NB4 (cell line): ENCODE measurements around the gene DHCR7.

ENCODE experiments used
- POLR2A ChIP-seq: IDR thresholded peaks from 2 replicates; pipeline ENCODE4 v1.6.1; 2011; ENCODE audit warnings: mild to moderate bottlenecking; ENCODE audit not compliant: insufficient read length; ENCODE audit errors: extremely low read depth
- TF ChIP-seq, protein P1 (sequence below): IDR thresholded peaks from one replicate; pipeline ENCODE4 v1.5.1; 2012; ENCODE audit warnings: low read depth, low read length

DNA sequence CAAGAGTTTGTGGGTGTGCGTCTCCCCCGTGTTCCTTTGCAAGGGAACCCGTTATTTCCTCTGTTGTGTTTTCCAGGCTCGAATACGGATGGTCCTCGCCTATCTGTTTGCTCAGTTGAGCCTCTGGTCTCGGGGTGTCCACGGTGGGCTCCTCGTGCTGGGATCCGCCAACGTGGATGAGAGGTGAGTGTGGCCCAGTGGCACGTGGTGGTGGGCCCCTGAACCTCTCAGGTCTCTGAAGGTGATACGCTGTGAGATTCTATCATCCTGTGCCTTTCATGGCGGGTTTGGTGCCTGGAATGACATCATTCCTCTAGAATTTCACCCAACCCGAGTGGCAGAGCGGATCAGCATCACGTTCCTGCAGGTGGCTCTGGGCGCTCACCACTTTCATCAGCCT, 37.3 kb upstream of the DHCR7 start:
- TF ChIP-seq POLR2A, result no peak
- TF ChIP-seq, protein P1, sequence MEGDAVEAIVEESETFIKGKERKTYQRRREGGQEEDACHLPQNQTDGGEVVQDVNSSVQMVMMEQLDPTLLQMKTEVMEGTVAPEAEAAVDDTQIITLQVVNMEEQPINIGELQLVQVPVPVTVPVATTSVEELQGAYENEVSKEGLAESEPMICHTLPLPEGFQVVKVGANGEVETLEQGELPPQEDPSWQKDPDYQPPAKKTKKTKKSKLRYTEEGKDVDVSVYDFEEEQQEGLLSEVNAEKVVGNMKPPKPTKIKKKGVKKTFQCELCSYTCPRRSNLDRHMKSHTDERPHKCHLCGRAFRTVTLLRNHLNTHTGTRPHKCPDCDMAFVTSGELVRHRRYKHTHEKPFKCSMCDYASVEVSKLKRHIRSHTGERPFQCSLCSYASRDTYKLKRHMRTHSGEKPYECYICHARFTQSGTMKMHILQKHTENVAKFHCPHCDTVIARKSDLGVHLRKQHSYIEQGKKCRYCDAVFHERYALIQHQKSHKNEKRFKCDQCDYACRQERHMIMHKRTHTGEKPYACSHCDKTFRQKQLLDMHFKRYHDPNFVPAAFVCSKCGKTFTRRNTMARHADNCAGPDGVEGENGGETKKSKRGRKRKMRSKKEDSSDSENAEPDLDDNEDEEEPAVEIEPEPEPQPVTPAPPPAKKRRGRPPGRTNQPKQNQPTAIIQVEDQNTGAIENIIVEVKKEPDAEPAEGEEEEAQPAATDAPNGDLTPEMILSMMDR, result no peak
